Measurements from ENCODE around the gene BSX.
A peak's percentile ranks its signal among the peaks of the same experiment; 100 is the strongest.

Gene BSX

DNA sequence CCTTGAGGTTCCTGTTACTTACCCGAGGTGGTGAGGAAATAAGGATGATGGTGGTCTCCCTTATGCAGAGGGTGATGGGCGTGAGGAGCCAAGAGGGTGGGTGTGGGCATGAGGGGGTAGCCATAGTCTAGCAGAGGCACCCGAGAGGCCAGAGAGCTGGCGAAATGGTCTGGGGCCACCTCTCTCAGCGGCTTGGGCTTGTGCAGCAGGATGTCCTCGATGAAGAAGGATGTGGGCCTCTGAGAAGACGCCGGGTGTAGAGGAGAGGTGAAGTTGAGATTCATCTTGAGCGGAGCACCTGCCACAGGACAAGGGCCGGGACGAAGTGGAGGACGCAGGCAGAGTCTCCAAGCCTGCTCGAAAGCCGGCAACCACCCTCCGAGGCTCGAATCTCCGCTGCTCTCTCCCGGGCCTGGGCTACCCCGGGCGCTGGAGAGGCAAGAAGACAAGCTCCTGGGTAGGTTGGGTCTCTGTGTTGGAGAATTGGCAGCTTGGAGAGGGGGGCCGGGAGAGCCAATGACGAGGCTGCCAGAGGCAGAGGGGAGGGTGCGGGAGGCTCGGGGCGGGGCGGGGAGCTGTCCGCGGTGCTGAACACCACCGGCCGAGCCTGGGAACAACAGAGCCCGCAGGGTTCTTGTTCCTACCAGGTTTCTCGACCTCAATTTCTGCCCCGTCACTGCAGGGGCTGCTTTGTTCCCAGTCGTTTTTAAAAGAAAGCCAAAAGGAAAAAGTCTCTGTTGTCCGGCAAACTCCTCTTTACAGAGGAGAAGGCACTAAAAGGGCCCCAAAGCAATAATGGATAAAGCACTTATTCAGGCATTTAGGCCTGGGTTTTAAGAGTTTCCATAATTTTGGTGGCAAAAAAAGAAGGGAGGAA lies at the start of gene BSX:
Gene BSX, minus strand, starts transcription at position 447 of the 877 bp plus-strand sequence. Its CDS starts 163 bp downstream, at position 284.
- H3K4me3 ChIP-seq (ENCODE audit: low read depth, low read length, poor library complexity, severe bottlenecking), result no peak within 1 kb of the TSS
- H3K4me2 ChIP-seq (ENCODE audit: low read length), result no peak within 1 kb of the TSS
- H3F3A ChIP-seq (ENCODE audit: insufficient read depth, low read length), result no peaks in the 10 kb centered on the region
- H4K20me1 ChIP-seq (ENCODE audit: insufficient read depth, low read length), result no peaks in the 10 kb centered on the region
- no peaks in the 10 kb centered on the region for H3K27me3 ChIP-seq (ENCODE audit: insufficient read depth, low read length)
- no peak within 1 kb of the TSS for H2AFZ ChIP-seq (ENCODE audit: low read length)
- H3K9me2 ChIP-seq (ENCODE audit: low read depth, low read length), result no peaks in the 10 kb centered on the region
- no peak within 1 kb of the TSS for H3K9ac ChIP-seq (ENCODE audit: low read length)
- no peaks in the 10 kb centered on the region for H3K79me2 ChIP-seq (ENCODE audit: insufficient read depth, low read length)
- H3K36me3 ChIP-seq (ENCODE audit: insufficient read depth, low read length), result no peaks in the 10 kb centered on the region
- H3K4me1 ChIP-seq (ENCODE audit: insufficient read depth, low read length, severe bottlenecking), result no peaks in the 10 kb centered on the region
- TF ChIP-seq EZH2 (IDR thresholded peaks at IDR 0.05; ENCODE audit: borderline replicate concordance, low read length), result no peak
- TF ChIP-seq, protein P1, sequence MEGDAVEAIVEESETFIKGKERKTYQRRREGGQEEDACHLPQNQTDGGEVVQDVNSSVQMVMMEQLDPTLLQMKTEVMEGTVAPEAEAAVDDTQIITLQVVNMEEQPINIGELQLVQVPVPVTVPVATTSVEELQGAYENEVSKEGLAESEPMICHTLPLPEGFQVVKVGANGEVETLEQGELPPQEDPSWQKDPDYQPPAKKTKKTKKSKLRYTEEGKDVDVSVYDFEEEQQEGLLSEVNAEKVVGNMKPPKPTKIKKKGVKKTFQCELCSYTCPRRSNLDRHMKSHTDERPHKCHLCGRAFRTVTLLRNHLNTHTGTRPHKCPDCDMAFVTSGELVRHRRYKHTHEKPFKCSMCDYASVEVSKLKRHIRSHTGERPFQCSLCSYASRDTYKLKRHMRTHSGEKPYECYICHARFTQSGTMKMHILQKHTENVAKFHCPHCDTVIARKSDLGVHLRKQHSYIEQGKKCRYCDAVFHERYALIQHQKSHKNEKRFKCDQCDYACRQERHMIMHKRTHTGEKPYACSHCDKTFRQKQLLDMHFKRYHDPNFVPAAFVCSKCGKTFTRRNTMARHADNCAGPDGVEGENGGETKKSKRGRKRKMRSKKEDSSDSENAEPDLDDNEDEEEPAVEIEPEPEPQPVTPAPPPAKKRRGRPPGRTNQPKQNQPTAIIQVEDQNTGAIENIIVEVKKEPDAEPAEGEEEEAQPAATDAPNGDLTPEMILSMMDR (IDR thresholded peaks at IDR 0.05; ENCODE audit: low read length), result no peak
- no peaks in the 10 kb centered on the region for H3K9me3 ChIP-seq (ENCODE audit: low read length)
- no peak within 1 kb of the TSS for H3K27ac ChIP-seq (ENCODE audit: low read depth, low read length, poor library complexity, severe bottlenecking)

DNA sequence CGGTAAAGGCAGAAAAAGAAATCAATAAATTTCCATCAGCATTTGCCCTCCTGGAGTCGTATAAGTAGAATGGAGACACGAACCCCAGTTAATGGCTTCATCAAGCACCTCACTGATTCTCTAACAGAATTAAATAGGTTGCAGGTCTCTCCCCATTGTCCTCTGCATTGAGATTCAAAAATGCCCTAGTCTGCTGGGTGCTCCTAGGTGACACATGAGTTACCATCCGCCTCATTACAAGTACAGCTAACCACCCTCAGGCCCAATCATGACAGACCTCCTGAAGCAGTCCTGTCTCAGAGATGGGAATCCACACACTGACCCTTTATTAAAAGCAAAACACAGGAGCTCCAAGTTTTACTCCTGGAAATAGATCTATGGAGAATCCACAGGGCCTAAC lies 48.9 kb upstream of the BSX start:
- Histone ChIP-seq H3K27me3 (ENCODE audit: insufficient read depth, low read length) (no peaks in the 10 kb centered on the region), H3K36me3 (ENCODE audit: insufficient read depth, low read length) (no peaks in the 10 kb centered on the region), H3K9me3 (ENCODE audit: low read length) (no peaks in the 10 kb centered on the region), H4K20me1 (ENCODE audit: insufficient read depth, low read length) (no peaks in the 10 kb centered on the region), H3K4me3 (ENCODE audit: low read depth, low read length, poor library complexity, severe bottlenecking) (no peak overlapping the region), H3K4me1 (ENCODE audit: insufficient read depth, low read length, severe bottlenecking) (no peaks in the 10 kb centered on the region), H3K9me2 (ENCODE audit: low read depth, low read length) (no peaks in the 10 kb centered on the region), H3K79me2 (ENCODE audit: insufficient read depth, low read length) (no peaks in the 10 kb centered on the region), H2AFZ (ENCODE audit: low read length) (no peak overlapping the region), H3K4me2 (ENCODE audit: low read length) (no peak overlapping the region), H3K27ac (ENCODE audit: low read depth, low read length, poor library complexity, severe bottlenecking) (no peak overlapping the region), H3F3A (ENCODE audit: insufficient read depth, low read length) (no peaks in the 10 kb centered on the region), H3K9ac (ENCODE audit: low read length) (no peak overlapping the region)
- TF ChIP-seq EZH2 (IDR thresholded peaks at IDR 0.05; ENCODE audit: borderline replicate concordance, low read length), result no peak
- TF ChIP-seq, protein P1 (IDR thresholded peaks at IDR 0.05; ENCODE audit: low read length), result no peak

DNA sequence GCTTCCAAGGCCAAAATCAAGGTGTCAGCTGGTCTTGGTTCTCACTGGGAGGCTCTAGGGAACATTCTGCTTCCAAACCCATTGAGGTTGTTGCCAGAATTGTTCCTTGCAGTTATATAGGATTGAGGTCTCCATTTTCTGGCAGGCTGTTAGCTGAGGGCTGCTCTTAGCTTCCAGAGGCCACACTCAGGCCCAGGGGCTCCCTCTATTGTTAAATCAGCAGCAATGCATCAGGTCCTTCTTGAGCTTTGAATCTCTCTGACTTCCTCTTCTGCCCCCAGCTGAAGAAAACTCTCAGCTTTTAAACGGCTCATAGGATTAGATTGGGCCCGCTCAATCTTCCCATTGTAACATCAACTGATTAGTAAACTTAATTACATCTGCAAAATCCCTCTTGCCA lies 39.3 kb upstream of the BSX start:
- Histone ChIP-seq H3K4me1 (ENCODE audit: insufficient read depth, low read length, severe bottlenecking) (no peaks in the 10 kb centered on the region), H3K9me2 (ENCODE audit: low read depth, low read length) (no peaks in the 10 kb centered on the region), H3K9me3 (ENCODE audit: low read length) (no peaks in the 10 kb centered on the region), H3K79me2 (ENCODE audit: insufficient read depth, low read length) (no peaks in the 10 kb centered on the region), H4K20me1 (ENCODE audit: insufficient read depth, low read length) (no peaks in the 10 kb centered on the region), H3K36me3 (ENCODE audit: insufficient read depth, low read length) (no peaks in the 10 kb centered on the region), H3K27me3 (ENCODE audit: insufficient read depth, low read length) (no peaks in the 10 kb centered on the region), H3K9ac (ENCODE audit: low read length) (no peak overlapping the region), H3F3A (ENCODE audit: insufficient read depth, low read length) (no peaks in the 10 kb centered on the region), H2AFZ (ENCODE audit: low read length) (no peak overlapping the region), H3K27ac (ENCODE audit: low read depth, low read length, poor library complexity, severe bottlenecking) (no peak overlapping the region), H3K4me2 (ENCODE audit: low read length) (no peak overlapping the region), H3K4me3 (ENCODE audit: low read depth, low read length, poor library complexity, severe bottlenecking) (no peak overlapping the region)
- TF ChIP-seq, protein P1 (IDR thresholded peaks at IDR 0.05; ENCODE audit: low read length), result peak; percentile 50; the same call in 1 of the 2 replicates
- no peak for TF ChIP-seq EZH2 (IDR thresholded peaks at IDR 0.05; ENCODE audit: borderline replicate concordance, low read length)
